AG04450 (cell line): ENCODE data around the gene BOD1. TPM values are rescaled to one million over a fixed set of nuclear protein-coding genes. Genes with fewer than 3 reads are reported as not detected.

ENCODE experiments used
- CTCF ChIA-PET: fragments of 300-600, 350-600 bp; formaldehyde crosslinking; extraction: SDS; loops from one replicate; lab custom pipeline; 2022; ENCODE audit warnings: antibody characterized with exemption, inconsistent platforms; lab: Charles Lee
- POLR2A ChIA-PET: fragments of 350-600 bp; formaldehyde crosslinking; extraction: SDS; loops from one replicate; lab custom pipeline; 2021; ENCODE audit warnings: antibody characterized with exemption, inconsistent platforms; lab: Yijun Ruan, JAX
- DNase-seq: peaks from one replicate; pipeline ENCODE4 v3.0.0-alpha.2; 2011; ENCODE audit warnings: low read depth, low spot score
- H3K27ac ChIP-seq: one replicate; pipeline ENCODE4 v1.5.1; 2012; ENCODE audit warnings: low read depth, low read length, control low read depth
- H3K27me3 ChIP-seq: one replicate; pipeline ENCODE4 v1.6.0; 2012; ENCODE audit warnings: low read length; ENCODE audit not compliant: control insufficient read depth, insufficient read depth
- H3K4me3 ChIP-seq: 2 replicates; pipeline ENCODE4 v1.5.1; 2011; ENCODE audit warnings: mild to moderate bottlenecking, low read depth, low read length, control low read depth
- H3K9me3 ChIP-seq: 2 replicates; pipeline ENCODE4 v1.5.1; 2012; ENCODE audit warnings: low read length; ENCODE audit not compliant: control insufficient read depth, insufficient read depth
- CTCF ChIP-seq: IDR thresholded peaks from 2 replicates; pipeline ENCODE4 v1.5.1; 2011; ENCODE audit warnings: low read depth, low read length, control low read depth, inconsistent platforms
- polyA plus RNA-seq: library from polyadenylated mRNA; depleted of rRNA; stranded (reverse); fragments of >200 nt; gene quantifications from 2 replicates; pipeline ENCODE4 v1.2.3, GENCODE V29; 2011

BOD1 gene
- polyA plus RNA-seq, 1 experiment, result 96.7 TPM

DNA sequence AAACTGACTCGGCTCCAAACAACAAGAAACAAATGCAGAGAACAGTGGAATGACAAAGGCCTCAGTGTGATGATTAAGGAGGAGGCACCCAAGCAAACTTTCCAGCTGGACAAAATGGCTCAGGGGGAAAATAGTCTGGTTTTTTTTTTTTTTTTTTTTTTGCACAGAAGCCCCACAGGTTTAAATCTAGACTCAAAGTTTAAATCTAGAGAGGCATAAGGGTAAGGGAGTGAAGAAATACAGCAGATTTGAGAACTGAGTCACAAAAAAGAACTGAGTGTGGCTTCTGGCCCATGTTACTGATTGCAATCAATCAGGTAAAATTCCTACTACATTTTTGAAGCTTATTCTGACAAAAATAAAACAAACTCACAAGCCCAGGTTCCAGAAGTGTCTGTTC lies 12.3 kb downstream of the BOD1 start:
- ChIA-PET POLR2A (interaction anchor here (0.6 kb wide), 1 partner anchor 176 kb away, joined by 4 read pairs; no protein-coding TSS in a partner anchor), CTCF (interaction anchor here (1.3 kb wide), 1 partner anchor 12 kb away, joined by 3 read pairs; no protein-coding TSS in a partner anchor)
- H3K27ac ChIP-seq, result no peak overlapping the region
- H3K27me3 ChIP-seq, result no peaks in the 10 kb centered on the region
- no peak for DNase-seq
- no peak overlapping the region for H3K4me3 ChIP-seq
- H3K9me3 ChIP-seq, result no peaks in the 10 kb centered on the region
- TF ChIP-seq CTCF, result no peak

GRCh38 chr5:173602423-173602822 lies 14.0 kb downstream of the BOD1 start:
- Histone ChIP-seq H3K27ac (no peak overlapping the region), H3K27me3 (no peaks in the 10 kb centered on the region), H3K4me3 (no peak overlapping the region), H3K9me3 (no peaks in the 10 kb centered on the region)
- ChIA-PET CTCF (interaction anchor here (0.7 to 2.1 kb wide), 7 partner anchors 9 to 715 kb away, joined by 3 to 12 read pairs (median 3); partner anchors contain the start of gene BOD1), POLR2A (interaction anchor here (0.6 to 0.7 kb wide), 4 partner anchors 10 to 831 kb away, joined by 3 to 7 read pairs (median 3); no protein-coding TSS in a partner anchor)
- DNase-seq, result no peak
- no peak for TF ChIP-seq CTCF

DNA sequence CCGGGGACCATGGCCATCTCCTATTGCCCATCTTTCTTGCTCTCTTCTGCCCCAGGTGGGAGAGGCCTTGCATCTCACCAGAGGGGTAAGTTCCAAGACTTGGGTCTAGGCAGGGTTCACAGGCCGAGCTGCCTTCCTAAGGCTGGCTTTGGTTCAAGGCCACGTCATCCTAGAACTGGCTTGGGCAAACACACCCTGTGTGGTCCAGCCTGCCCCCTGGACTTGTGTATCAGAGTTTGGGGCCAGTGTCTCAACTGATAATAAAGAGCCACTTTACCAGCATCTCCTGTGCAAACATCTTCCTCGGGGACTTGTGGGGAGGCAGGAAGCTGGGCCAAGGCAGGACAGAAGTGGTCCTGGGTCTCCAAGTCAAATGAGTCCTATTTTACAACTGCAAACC lies 17.8 kb downstream of the BOD1 start:
- CTCF ChIA-PET, result interaction anchor here (0.6 to 2.4 kb wide), 2 partner anchors 17 to 640 kb away, joined by 3 to 8 read pairs; partner anchors contain the start of gene BOD1
- DNase-seq, result no peak

GRCh38 chr5:173597304-173597703 lies 19.1 kb downstream of the BOD1 start:
- no peak for TF ChIP-seq CTCF
- POLR2A ChIA-PET, result no interaction called here
- Histone ChIP-seq H3K27me3 (no peaks in the 10 kb centered on the region), H3K9me3 (peaks cover 13% of the 10 kb centered on the region), H3K27ac (no peak overlapping the region), H3K4me3 (no peak overlapping the region)
- no peak for DNase-seq
- CTCF ChIA-PET, result interaction anchor here (1.2 to 2.1 kb wide), 3 partner anchors 18 to 715 kb away, joined by 3 to 6 read pairs (median 4); no protein-coding TSS in a partner anchor

More for the DNA sequence above, 17.8 kb downstream of the BOD1 start:
- POLR2A ChIA-PET, result interaction anchor here (0.6 kb wide), 1 partner anchor 14 kb away, joined by 3 read pairs; no protein-coding TSS in a partner anchor
- H3K27me3 ChIP-seq, result no peaks in the 10 kb centered on the region
- H3K9me3 ChIP-seq, result peaks cover 2% of the 10 kb centered on the region; the same call in 1 of the 2 replicates
- H3K4me3 ChIP-seq, result no peak overlapping the region
- H3K27ac ChIP-seq, result no peak overlapping the region
- TF ChIP-seq CTCF, result no peak

DNA sequence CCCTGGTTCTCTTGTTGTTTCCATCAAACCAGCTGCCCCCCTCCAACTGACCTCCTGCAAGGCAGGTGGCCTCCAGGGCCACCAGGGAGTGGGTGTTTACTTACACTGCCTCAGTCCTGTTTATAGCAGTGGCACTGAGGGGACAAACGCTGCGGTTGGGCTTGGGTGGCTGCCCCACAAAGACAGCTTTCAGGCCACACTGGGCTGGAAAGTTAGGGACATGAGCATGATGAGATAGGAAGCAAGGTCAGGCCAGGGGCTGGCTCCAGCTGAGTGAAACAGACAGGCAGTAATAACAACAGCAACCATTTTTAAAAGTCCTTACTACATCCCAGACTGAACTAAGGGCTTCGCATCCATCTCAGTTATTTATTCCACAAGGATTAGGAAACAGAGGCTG lies 20.6 kb downstream of the BOD1 start:
- no peak for TF ChIP-seq CTCF
- no peak overlapping the region for H3K4me3 ChIP-seq
- DNase-seq, result no peak
- H3K27ac ChIP-seq, result no peak overlapping the region
- ChIA-PET POLR2A (no interaction called here), CTCF (interaction anchor here (1.2 to 2.1 kb wide), 3 partner anchors 20 to 716 kb away, joined by 3 to 6 read pairs (median 4); no protein-coding TSS in a partner anchor)
- no peaks in the 10 kb centered on the region for H3K27me3 ChIP-seq
- peaks cover 19% of the 10 kb centered on the region for H3K9me3 ChIP-seq
